Measurements from ENCODE around the gene FAM118A.

The FAM118A gene

DNA sequence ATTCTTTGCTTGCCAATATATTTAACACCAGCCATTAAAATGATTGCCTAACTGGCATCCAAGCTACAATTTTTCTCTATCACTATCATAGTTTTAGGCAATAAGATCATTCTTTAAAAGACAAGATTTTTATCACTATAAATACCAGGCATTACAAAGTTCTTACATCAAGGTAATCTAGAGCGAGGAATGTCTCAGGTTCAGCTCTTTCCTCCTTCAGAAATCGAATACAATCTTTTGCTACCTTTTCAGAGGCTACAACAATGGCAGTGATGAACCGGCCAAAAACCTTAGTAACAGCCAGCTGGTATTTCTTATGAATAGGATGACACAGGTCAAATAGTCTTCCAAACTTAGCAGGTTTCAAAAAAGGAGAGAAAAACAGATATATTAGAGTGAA, 79.8 kb downstream of the FAM118A start:
- DNase-seq = no peak
